ENCODE results near the gene ZSCAN20.
A peak's percentile ranks its signal among the peaks of the same experiment; 100 is the strongest.
"Not testable (repeated sequence)": the region's sequence is repeated elsewhere in the genome, so short reads cannot be mapped to it uniquely, and the experiment has no call there.

The ZSCAN20 gene

GRCh38 chr1:33488624-33489023, 16.2 kb downstream of the ZSCAN20 start:
- no peak for DNase-seq (ENCODE audit: low spot score)

GRCh38 chr1:33494929-33495328, 22.5 kb downstream of the ZSCAN20 start:
- DNase-seq (ENCODE audit: low spot score), result no peak

- DNase-seq (ENCODE audit: low spot score), result no peak
Observed at GRCh38 chr1:33497410-33497809, 25.0 kb downstream of the ZSCAN20 start.

- no peak for DNase-seq (ENCODE audit: low spot score)
Observed at GRCh38 chr1:33500547-33500946, 28.1 kb downstream of the ZSCAN20 start.

GRCh38 chr1:33501309-33501708, 28.9 kb downstream of the ZSCAN20 start:
- DNase-seq (ENCODE audit: low spot score), result no peak

GRCh38 chr1:33501774-33502173, 29.3 kb downstream of the ZSCAN20 start:
- no peak for DNase-seq (ENCODE audit: low spot score)

GRCh38 chr1:33502726-33503125, 30.3 kb downstream of the ZSCAN20 start:
- no peak for DNase-seq (ENCODE audit: low spot score)

- DNase-seq (ENCODE audit: low spot score), result no peak
Observed at GRCh38 chr1:33503506-33503905, 31.1 kb downstream of the ZSCAN20 start.

GRCh38 chr1:33507661-33508060, 35.2 kb downstream of the ZSCAN20 start:
- DNase-seq (ENCODE audit: low spot score), result no peak

- DNase-seq (ENCODE audit: low spot score), result no peak
Observed at GRCh38 chr1:33508151-33508550, 35.7 kb downstream of the ZSCAN20 start.

- not testable (repeated sequence) for DNase-seq (ENCODE audit: low spot score)
Observed at GRCh38 chr1:33509276-33509675, 36.8 kb downstream of the ZSCAN20 start.

GRCh38 chr1:33512226-33513011, 40.0 kb downstream of the ZSCAN20 start:
- no peak for DNase-seq (ENCODE audit: low spot score)

GRCh38 chr1:33515112-33515511, 42.7 kb downstream of the ZSCAN20 start:
- no peak for DNase-seq (ENCODE audit: low spot score)

GRCh38 chr1:33515607-33516006, 43.2 kb downstream of the ZSCAN20 start:
- no peak for DNase-seq (ENCODE audit: low spot score)

GRCh38 chr1:33516428-33516827, 44.0 kb downstream of the ZSCAN20 start:
- peak; percentile 25 for DNase-seq (ENCODE audit: low spot score)

GRCh38 chr1:33516891-33517567, 44.6 kb downstream of the ZSCAN20 start:
- no peak for DNase-seq (ENCODE audit: low spot score)

- DNase-seq (ENCODE audit: low spot score), result no peak
Observed at GRCh38 chr1:33517596-33518250, 45.3 kb downstream of the ZSCAN20 start.

- no peak for DNase-seq (ENCODE audit: low spot score)
Observed at GRCh38 chr1:33519240-33519884, 46.9 kb downstream of the ZSCAN20 start.

GRCh38 chr1:33524586-33524985, 52.1 kb downstream of the ZSCAN20 start:
- no peak for DNase-seq (ENCODE audit: low spot score)

- no peak for DNase-seq (ENCODE audit: low spot score)
Observed at GRCh38 chr1:33527934-33528333, 55.5 kb downstream of the ZSCAN20 start.

GRCh38 chr1:33529957-33530356, 57.5 kb downstream of the ZSCAN20 start:
- DNase-seq (ENCODE audit: low spot score), result no peak

- DNase-seq (ENCODE audit: low spot score), result no peak
Observed at GRCh38 chr1:33532250-33532649, 59.8 kb downstream of the ZSCAN20 start.

GRCh38 chr1:33532936-33533335, 60.5 kb downstream of the ZSCAN20 start:
- no peak for DNase-seq (ENCODE audit: low spot score)
